ENCODE data around the gene RNF130.

GRCh38 chr5:180009581-180009980 lies 62.0 kb downstream of the RNF130 start:
- no peak for TF ChIP-seq CTCF (IDR thresholded peaks at IDR 0.05)
- no peak for TF ChIP-seq POLR2A (IDR thresholded peaks at IDR 0.05)
- TF ChIP-seq POLR2AphosphoS5 (IDR thresholded peaks at IDR 0.05) = no peak
- TF ChIP-seq EP300 (IDR thresholded peaks at IDR 0.05) = no peak
